ENCODE measurements around the gene ATP1A4.

GRCh38 chr1:160116283-160117147 lies 34.9 kb upstream of the ATP1A4 start:
- no peak for TF ChIP-seq POLR2AphosphoS5 (IDR thresholded peaks at IDR 0.05; ENCODE audit: low read depth, low read length)
- TF ChIP-seq CTCF (IDR thresholded peaks at IDR 0.05; ENCODE audit: control extremely low read depth in 1 of 3, insufficient read depth in 1 of 3, low read depth in 1 of 3, low read length in 3 of 3): no peak
